NCI-H2171 treated with DMSO at 0.1 percent for 48 hours (cell line): ENCODE data around the gene TLCD1.

Experiments used
- DNase-seq: peaks from one replicate; lab custom pipeline; 2025; lab: John Stamatoyannopoulos, UW

The TLCD1 gene

DNA sequence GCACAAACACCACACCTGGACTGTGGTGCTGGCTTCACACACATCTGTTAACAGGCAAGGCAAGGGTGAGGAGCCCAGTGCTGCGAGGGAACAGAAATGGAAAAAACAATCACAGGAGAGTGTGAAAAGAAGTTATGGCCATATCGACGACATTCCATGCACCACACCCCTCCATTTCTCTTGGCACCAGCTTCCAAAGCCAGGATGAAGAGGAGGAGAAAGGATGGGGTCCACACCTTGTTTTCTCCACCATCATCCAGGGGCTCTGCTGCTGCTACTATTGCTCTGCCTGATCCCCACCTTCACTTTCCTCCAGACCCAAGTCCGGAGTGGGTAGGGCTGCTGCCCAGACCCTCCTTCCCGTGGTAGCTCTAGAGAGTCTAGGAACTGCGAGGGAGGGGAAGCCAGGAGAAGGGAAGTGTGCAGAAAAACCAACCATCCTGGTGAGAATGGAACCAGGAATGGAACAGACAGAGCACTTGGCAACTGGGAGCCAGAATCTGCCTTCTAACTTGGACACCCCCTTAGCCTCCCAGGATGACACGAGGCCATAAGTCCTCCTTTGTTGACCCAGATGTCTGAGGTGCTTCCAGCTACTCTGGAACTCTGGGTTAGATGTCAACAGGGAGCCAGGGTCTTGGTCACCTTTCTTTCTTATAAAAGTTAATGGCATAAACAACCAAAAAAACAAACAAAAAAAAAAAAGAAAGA lies 13.2 kb downstream of the TLCD1 start:
- no peak for DNase-seq

DNA sequence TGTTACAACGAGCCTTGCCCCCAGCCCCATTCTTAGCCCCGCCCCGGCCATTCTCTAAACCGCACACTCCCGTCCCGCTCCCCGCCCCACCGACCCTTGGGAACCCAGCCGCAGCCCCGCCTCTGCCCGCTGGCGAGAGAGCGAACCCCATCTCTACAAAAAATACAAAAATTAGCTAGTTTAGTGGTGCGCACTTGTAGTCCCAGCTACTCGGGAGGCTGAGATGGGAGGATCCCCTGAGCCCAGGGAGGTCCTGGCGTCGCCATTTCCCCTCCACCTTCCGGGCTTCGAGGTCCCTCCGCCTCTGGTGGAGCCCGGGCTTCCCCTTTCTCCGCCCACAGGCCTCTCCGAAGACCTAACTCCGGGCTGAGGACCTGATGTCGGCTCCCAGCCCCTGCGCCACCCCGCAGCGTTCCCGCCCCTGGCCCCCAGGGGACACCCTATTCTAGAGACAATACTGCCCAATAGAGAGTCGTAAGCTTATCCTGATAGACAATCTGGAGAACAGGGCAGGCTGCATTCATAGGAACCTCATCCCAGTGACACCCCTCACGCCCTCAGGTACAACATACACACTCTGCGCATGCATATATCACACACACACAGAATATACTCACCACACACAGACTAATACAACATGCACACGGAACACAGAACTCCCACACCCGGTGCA lies 13.9 kb downstream of the TLCD1 start:
- no peak for DNase-seq

DNA sequence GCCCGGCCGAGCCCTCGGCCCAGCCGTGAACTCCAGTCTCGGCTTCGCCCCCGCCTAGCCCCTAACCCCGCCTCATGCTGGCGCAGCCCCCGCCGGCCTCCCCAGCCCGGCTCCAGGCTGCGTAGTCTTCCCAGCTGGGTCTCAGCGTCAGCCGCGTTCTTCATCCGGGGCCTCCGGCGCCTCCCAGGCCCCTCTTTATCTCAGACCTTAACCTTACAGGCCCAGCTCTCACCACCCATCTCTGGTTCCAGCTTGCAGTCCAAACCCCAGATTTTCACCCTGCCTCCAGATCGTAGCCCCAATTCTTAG lies 14.4 kb downstream of the TLCD1 start, which contains the start of gene PROCA1:
Gene PROCA1, minus strand, starts transcription at position 166 of the 309 bp plus-strand sequence. CDS start 228 bp downstream, outside the sequence.
- no peak for DNase-seq

DNA sequence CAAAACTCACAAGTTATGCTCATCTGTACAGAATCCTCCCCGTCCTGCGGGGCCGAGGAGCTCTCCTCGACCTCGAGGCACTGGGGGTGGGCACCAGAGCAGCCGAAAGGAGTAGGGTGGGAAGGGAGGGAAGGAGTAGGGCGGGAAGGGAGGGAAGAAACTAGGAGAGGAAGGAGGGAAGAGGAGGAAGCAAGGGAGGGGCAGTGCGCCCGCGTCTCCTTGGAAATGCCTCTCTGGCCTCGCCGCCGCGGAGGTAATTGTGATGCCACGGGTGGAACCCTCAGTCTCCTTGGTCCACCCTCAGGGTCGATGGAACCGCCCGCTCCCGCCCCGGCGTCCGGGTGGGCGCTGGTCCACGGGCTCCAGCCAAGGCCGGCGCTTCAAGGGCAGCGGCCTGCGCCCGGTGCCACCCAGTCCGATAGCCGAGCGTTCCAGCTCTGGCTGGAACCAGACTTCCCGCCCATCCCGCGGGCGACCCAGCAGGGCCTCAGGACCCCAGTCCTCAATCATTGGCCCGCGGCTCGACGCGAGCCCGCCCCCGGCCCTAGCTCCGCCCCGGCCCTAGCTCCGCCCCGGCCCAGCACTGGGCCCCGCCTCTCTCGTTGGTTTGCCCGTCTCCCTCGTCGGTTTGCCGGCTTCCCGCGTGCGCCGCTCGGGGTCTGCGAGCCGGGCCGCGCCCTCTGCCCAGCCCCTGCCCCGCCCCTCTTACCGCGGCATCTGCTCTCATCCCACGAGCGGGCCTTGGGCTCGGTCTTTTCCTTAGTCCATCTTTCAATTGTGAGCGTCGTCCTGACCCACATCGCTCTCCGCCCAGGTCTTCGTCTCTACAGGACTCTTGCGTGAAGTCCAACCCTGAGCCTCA lies 14.9 kb downstream of the TLCD1 start:
- DNase-seq, result peak; percentile 89

DNA sequence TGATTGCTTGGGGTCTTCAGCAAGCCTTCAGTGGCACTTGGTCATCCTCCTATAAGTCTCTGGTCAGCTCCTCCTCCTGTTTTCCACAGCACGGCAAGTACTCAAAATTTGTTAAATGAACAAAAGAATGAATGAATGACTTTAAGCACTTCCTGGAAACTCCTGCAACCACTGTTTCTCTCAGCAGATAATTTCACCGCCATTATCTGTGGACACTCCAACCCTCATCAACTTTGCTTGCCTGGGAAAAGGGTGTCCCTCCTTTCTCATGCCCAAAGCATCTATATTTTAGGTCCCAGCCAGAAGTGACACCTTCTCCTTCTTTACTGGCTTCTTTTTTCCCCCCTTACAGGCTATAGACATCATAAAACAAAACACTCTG lies 18.7 kb downstream of the TLCD1 start:
- DNase-seq, result no peak

DNA sequence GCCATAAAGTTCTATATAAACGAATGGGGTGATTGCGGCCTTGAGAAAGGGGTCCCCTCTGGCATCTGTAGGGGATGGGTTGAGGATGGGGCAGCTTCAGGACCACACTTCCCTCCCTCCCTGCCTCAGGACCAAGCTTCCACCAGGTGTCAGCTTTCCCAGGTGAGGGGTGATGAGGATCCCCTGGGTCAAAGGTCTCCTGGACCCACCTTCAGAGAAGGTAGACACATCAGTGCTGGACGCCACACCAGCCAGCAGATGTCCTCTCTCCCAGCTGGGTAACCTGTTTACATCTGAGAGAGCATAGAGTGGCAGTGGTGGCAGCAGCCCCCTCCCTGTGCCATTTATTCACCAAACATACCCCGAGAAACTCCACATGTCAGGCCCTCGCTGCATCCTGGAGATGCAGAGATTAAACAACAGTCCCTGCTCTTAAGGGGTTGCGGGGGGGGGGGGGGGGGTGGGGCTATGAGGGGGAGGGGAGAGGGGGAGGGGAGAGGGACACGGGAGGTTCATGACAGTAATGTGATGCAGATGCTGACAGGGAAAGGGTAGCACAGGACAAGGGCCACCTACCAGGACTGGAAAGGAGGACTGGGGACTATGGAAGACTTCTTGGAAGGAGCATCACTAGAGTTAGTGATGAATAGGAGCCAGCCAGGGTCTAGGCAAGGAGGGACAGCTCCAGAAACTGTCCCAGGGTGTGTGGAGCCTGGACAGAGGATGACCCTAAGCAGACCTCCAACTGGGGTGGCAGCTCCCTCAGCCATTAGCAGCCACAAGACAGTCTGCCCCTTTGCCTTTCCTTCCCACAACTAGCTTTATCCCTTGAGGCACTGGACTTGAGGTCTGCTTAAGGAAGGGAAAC lies 19.3 kb downstream of the TLCD1 start:
- no peak for DNase-seq

DNA sequence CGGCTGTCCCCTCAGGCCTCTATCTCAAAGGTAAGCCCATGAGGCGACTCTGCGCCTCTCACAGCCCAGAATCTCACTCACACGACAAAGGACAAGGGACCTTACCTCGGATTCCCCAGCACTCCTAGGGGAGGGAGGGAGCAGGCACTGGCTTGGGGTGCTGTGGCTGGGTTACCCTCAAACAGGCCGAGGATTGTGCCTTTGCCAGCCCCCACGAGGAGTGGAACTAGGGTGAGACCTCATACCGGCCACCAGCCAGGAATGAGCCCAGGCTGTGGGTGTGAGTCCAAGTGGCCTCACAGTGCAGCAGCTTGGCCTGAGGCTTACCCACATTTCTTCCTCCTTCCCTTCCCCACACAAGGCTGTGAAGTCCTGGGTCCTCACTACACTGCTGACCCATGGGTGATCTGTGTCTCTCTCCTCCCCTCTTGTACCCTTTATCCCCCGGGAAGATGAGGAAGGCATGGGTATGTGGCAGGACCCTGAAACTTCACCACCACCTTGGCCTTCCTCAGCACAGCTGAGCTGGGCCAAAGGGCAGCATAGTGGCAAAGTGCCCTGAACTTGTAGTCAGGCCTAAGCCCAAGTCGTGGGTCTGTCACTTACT lies 20.2 kb downstream of the TLCD1 start:
- no peak for DNase-seq

DNA sequence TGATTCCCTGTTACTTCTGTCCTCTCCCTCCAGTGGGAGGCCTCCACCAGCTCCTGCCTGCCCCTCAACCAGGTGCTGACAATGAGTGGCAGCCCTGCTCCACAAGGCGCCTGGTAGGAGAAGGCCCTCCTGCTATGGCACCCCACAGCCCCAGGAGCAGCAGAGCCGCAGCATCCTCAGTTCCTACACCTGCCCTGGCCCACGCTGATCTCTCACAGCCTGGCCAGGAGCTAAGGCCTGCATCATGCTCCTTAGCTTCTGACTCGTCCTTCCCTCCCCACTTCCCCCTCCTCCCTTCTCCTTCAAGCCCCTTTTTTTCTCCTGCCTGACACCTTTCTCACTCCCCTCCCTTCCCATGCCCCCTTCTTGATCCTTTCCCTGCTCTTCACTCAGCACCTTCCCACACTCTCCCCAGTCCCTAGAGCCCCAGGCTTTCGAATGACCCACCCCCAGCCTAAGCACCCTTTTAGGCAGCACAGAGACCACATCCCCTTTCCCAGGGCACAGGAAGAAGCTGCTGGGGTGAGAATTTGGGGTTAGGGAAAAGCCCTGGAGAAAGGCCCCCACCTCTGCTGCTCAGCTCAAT lies 20.9 kb downstream of the TLCD1 start:
- DNase-seq, result no peak

DNA sequence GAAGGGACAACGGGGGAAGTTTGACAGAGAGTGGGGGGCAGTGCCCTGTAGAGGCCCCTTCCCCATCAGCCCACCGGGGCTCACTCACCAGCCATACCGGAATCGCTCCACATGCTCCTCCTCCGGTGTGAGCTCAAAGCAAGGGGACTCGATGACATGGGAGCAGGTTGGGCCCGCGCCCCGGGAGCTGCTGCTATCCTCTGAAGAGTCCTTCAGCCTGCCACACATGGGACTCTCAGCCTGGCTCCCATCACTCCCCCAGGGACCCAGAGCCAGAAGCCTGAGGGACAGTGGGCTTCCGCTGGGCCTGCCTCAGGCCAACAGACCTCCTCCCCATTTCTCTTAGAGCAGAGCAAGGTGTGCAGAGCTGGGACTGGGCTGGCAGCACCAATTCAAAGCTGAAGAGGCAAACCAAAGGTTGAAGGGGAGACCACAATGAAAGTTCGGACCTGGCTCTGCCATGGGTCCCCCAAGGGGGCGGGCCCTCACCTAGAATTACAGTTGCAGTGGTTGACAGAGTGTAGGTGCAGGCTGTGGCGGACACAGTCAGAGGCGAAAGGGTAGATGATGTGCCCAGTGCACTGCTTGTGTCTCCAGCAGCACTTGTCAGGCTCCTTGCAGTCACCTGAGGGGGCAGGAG lies 21.7 kb downstream of the TLCD1 start:
- DNase-seq, result no peak

DNA sequence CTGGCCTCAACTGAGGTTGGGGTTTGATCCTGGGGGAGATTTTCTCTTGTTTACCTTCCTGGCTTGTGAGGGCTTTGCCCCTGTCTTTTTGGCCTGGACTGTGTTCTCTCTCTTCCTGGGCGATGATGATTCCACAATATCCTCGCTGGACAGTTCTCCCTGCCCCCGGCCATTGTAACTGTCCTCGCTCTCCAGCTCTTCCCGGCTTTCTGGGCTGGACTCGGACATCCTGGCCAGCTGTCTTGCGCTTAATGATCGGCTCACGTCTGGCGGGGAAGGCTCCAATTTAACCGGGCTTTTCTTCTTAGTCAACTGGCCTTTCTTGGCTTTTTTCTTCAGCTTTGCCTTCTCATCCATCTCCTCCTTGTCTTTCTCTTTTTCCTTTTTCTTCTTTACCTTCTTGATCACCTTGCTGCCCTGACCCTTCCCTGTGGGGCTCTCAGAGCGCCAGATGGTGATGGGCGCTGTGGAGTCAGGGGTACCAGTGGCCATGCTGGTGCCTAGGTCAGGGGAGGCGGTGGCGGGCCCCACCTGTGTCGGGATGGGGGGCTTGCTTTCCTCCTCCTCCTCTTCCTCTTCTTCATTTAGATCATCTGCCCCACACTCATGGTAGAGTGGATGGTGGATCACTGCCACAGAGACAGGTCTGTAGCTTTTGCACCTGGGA lies 22.3 kb downstream of the TLCD1 start:
- no peak for DNase-seq

DNA sequence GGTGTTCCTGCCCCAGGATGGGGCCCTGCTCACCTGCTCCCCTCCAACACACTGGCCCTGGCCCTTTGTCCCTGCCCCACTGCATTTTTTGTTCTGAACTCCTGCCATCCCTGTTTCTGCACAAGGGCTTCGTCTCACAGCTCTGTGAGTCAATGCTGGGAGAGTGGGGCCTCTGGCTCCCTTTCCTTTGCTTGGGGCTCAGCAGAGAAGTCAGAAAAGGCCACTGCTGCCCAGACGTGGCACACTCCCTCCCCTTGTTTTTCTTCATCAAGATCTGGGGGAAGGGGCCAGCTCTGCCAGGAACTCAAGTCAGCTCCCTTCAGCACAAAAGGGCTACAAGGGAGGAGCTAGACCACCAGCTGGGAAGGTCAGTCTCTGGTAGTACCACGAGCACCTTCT lies 23.3 kb downstream of the TLCD1 start:
- DNase-seq, result no peak

DNA sequence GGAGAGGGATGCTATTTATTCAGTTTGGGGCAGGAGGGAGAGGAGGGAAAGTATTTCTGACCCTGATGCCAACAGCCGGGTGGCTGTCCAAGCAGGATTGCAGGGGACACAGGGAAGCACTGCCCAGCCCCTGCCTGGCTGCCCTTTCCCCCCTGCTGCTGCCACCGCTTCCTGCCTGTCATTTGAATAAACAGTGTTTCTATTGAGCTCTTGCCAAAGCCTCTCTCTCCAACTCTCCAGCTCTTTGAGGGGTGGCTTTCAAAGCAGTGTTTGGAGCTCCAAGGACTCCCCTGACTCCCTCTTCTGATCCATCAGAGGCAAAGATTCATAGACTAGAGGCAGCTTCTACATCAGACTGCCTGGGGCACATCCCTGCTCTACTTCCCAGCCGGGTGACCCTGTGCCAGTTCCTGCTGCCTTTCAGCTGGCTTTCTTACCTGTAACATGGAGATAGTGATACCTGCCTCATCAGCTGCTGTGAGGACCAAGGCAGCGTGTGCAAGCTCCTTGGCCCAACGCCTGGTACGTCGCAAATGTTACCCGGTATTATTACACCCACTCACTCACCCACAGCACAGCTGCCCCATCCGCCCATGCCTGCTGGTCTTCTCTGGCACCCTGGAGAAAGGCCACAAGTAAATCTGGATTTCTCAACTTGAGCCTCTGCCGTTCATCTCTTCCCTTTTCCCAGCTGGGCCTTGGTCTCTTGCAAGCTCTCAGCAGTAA lies 23.8 kb downstream of the TLCD1 start:
- DNase-seq, result no peak

DNA sequence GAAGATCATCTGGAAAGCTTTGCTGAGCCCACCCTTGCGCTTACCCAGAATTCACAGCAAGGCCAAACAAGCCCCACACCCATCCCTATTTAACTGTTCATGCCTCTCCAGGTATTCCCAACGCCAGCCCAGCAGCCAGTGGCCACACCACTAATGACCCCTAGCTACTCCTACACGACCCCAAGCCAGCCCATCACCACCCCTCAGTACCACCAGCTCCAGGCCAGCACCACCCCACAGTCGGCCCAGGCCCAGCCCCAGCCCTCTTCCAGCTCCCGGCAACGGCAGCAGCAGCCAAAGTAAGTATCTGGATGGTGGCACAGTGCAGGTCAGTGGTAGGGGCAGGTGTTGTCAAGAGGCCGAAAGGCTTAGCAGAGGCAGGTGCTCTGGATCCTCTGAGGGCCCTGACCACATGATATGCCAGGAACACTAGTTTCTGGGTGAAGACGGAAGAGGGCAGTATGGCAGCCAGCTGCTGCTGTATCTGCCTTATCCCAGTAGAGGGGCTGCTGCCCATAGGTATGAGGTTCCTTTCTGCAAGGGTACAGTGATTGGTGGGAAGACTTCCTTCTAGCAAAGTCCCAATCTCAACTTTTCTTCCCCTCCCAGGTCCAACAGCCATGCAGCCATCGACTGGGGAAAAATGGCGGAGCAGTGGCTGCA lies 25.1 kb downstream of the TLCD1 start:
- DNase-seq, result no peak

DNA sequence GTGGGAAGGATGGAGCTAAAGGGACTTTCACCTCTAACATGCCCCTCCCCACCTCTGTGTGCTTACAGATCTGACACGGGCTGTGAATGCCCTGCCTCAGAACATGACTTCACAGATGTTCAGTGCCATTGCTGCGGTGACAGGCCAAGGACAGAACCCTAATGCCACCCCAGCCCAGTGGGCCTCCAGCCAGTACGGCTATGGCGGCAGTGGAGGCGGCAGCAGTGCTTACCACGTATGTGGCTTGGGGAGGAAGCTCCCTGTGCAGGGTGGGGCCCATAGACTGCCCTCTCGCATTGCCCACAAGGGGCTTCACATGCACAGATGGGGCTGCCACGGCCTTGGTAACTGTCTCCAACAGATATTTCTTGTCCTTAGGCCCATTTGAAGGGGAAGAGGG lies 25.8 kb downstream of the TLCD1 start:
- DNase-seq, result no peak

DNA sequence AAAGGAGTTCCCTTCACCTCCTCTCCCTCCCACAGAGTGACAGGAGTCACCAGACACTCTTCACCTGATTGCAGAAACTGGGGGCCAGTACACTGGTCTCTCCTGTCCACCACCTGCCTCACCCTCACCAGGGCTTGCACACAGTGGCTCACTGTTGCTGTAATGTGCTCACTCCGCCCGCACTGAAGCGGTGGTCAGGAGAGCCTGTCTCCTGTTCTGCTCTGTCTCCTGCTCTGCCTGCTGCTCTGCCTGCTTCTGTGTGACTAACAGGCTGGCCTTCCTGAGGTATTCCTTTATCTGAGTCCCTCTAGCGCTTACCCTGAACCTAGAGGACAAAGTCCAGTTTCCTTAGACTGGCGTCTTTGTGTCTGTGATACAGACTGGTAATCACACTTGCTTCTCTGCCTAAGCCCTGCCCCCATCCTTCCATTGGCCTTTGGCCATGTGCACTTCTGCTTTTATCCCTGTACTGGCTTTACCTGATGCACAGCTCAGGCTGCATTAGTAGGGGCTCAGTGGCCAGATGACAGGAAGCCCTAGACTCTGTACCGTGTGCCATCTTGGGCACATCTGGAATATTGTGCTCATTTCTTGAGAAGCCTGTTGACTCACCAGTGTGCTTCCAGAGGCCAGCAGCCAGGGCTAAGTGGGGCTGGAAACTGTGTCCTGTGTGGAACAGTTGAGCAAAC lies 27.6 kb downstream of the TLCD1 start:
- DNase-seq, result no peak

DNA sequence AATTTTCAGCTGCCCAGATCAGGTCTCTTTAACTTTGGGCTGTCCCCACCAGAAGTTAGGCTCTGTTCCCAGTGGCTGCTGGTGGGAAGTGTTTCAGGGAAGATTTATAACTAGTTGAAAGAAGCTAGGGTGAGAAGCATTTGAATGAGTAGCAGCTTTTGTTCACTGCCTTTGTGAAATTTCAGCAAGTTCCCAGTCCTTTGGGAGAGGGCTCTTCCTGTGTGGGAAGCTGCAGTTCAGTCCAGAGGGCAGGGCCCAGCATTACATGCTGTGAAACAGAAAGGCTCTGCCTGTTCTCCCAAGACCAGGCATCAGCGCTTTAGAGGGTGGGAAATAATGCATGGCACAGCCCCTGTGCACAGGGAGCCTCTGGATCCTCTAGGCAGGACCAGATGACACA lies 32.2 kb downstream of the TLCD1 start:
- no peak for DNase-seq

DNA sequence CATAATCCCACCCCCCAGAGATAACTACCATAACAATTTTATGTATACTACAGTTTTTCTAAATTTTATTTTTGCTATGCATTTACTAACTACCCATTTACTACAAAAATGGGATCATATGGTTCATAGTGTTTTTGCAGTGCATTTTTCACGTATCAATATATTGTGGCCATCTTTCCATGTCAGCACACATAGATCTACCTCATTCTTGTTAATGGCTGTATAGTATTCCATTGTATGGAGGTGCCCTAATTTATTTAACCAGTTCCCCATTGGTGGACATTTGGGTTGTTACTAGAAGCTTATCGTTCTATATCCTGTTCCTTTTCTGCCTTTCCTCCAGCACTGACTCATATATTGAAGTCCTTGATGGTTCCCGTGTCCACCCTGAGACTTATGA lies 37.0 kb downstream of the TLCD1 start:
- no peak for DNase-seq

DNA sequence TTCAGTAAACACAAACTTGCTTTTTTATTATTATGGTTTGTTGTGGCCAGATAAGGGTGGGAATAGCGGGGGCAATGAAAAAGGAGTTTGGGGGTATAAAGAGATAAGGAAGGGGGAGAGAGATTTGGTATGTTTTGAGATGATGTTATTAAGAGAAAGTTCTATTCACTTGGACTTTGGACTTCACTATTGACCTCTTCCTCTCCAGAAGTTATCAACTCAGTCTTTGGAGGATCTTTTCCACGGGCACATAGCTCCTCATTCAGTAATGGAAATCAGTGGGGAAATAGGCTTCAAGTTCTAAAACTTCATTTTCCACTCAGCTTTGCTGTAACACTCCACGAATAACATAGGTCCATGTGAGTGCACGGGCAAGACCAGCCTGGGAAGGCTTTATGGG lies 37.6 kb downstream of the TLCD1 start:
- no peak for DNase-seq
